Ishikawa (cell line): ENCODE data around the gene LINS1.

Experiments used
- EGR1 ChIP-seq: IDR thresholded peaks from 2 replicates; pipeline ENCODE4 v1.6.1; 2012
- EP300 ChIP-seq: IDR thresholded peaks from 2 replicates; pipeline ENCODE4 v1.6.1; 2012; ENCODE audit warnings: borderline replicate concordance
- FOXM1 ChIP-seq: IDR thresholded peaks from 2 replicates; pipeline ENCODE4 v1.6.1; 2012; ENCODE audit warnings: low read depth, borderline replicate concordance
- RAD21 ChIP-seq: IDR thresholded peaks from 2 replicates; pipeline ENCODE4 v1.6.1; 2012; ENCODE audit warnings: low read depth
- REST ChIP-seq: IDR thresholded peaks from 2 replicates; pipeline ENCODE4 v1.6.1; 2012; ENCODE audit warnings: low read depth, mild to moderate bottlenecking
- TAF1 ChIP-seq: IDR thresholded peaks from 2 replicates; pipeline ENCODE4 v1.6.1; 2012; ENCODE audit warnings: low read depth, mild to moderate bottlenecking
- TCF12 ChIP-seq: IDR thresholded peaks from 2 replicates; pipeline ENCODE4 v1.6.1; 2012; ENCODE audit warnings: low read depth
- TEAD4 ChIP-seq: IDR thresholded peaks from 2 replicates; pipeline ENCODE4 v1.6.1; 2012
- YY1 ChIP-seq: IDR thresholded peaks from 2 replicates; pipeline ENCODE4 v1.6.1; 2012; ENCODE audit warnings: low read depth
- ZBTB7A ChIP-seq: IDR thresholded peaks from 2 replicates; pipeline ENCODE4 v1.6.1; 2012; ENCODE audit warnings: low read depth
- TF ChIP-seq, protein P1 (sequence below): IDR thresholded peaks from 2 replicates; pipeline ENCODE4 v1.6.1; 2012
- TF ChIP-seq, protein P2 (sequence below): IDR thresholded peaks from 2 replicates; pipeline ENCODE4 v1.6.1; 2012

- TF ChIP-seq RAD21 (no peak), EGR1 (no peak), TEAD4 (no peak), TCF12 (no peak), TAF1 (no peak), ZBTB7A (no peak), REST (no peak), EP300 (no peak), FOXM1 (no peak), YY1 (no peak)
- TF ChIP-seq, protein P1, sequence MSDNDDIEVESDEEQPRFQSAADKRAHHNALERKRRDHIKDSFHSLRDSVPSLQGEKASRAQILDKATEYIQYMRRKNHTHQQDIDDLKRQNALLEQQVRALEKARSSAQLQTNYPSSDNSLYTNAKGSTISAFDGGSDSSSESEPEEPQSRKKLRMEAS: no peak
- TF ChIP-seq, protein P2, sequence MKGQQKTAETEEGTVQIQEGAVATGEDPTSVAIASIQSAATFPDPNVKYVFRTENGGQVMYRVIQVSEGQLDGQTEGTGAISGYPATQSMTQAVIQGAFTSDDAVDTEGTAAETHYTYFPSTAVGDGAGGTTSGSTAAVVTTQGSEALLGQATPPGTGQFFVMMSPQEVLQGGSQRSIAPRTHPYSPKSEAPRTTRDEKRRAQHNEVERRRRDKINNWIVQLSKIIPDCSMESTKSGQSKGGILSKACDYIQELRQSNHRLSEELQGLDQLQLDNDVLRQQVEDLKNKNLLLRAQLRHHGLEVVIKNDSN: no peak
Measured at GRCh38 chr15:100559330-100559729, 42.7 kb downstream of the LINS1 start.
